ENCODE data around the gene RNF187. TPM values are rescaled to one million over a fixed set of nuclear protein-coding genes. Genes with fewer than 3 reads are reported as not detected.
"Not testable (repeated sequence)": the region's sequence is repeated elsewhere in the genome, so short reads cannot be mapped to it uniquely, and the experiment has no call there.

The RNF187 gene
- total and polyA plus RNA-seq, 2 experiments from 2014 or later = 52.4 to 135 TPM

DNA sequence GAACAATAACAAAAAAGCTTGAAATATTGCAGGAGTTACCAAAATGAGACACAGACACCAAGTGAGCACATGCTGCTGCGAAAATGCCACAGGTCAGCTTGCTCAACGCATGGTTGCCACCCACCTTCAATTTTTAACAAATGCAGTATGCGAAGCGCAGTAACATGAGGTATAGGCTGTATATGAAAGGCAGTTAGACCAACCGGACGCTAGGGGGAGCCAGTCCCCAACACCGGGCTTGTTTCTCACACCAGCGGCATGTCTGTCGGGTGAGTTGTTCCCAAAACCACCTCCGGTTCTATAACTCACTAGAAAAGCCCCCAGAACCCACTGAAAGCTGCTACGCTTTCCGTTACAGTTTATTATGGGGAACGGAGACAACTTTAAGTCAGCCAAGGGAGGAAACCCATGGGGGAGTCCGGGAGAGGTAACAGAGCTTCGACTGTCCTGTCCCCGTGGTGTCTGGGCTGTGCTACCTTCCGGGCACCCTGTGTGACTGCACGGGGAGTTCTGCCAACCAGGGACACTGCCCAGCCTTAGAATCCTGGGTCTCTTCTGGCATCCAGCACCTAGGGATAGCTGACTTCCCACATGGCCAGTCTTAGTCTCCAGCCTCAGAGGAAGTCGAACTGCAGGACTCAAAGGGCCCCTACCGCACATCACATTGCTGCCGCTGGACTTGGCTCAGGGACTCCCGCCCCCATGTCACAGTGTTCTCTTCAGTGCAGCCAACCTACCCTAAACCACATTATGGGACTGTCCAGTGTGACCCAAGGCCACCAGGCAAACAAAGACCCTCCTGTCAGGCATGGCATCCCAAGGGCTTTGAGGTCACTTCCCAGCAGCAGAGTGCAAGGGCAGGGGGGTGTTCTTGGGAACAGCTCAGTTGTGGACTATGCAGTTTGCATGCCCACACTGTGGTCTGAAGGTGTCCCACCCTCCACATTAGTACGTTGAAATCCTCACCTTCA is 14.0 kb downstream of the RNF187 start:
- Histone ChIP-seq H3K4me1 (ENCODE audit: insufficient read depth) (no peaks in the 10 kb centered on the region), H3K4me2 (peak overlapping the region; percentile 66), H3K27ac (no peak overlapping the region), H3K9me2 (replicated peaks; ENCODE audit: insufficient read depth) (no peaks in the 10 kb centered on the region), H3K4me3 (no peak overlapping the region), H3K27me3 (no peaks in the 10 kb centered on the region), H3K79me2 (no peaks in the 10 kb centered on the region), H2AFZ (peak overlapping the region; percentile 5), H3K36me3 (replicated peaks; ENCODE audit: insufficient read depth, low read depth) (no peaks in the 10 kb centered on the region), H3K9me3 (ENCODE audit: low read depth) (no peaks in the 10 kb centered on the region), H4K20me1 (ENCODE audit: insufficient read depth, poor library complexity, severe bottlenecking) (no peaks in the 10 kb centered on the region)
- no peak for TF ChIP-seq EZH2 (IDR thresholded peaks at IDR 0.05; ENCODE audit: borderline replicate concordance)
- TF ChIP-seq, protein P1, sequence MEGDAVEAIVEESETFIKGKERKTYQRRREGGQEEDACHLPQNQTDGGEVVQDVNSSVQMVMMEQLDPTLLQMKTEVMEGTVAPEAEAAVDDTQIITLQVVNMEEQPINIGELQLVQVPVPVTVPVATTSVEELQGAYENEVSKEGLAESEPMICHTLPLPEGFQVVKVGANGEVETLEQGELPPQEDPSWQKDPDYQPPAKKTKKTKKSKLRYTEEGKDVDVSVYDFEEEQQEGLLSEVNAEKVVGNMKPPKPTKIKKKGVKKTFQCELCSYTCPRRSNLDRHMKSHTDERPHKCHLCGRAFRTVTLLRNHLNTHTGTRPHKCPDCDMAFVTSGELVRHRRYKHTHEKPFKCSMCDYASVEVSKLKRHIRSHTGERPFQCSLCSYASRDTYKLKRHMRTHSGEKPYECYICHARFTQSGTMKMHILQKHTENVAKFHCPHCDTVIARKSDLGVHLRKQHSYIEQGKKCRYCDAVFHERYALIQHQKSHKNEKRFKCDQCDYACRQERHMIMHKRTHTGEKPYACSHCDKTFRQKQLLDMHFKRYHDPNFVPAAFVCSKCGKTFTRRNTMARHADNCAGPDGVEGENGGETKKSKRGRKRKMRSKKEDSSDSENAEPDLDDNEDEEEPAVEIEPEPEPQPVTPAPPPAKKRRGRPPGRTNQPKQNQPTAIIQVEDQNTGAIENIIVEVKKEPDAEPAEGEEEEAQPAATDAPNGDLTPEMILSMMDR (IDR thresholded peaks at IDR 0.05; ENCODE audit: poor library complexity) = peak; percentile 94
- 38% methylated on average over 23 of the region's 23 CpGs for WGBS (ENCODE audit: low lambda C conversion rate, missing lambda C conversion rate)
- peak; percentile 88 for DNase-seq (ENCODE audit: low spot score)

DNA sequence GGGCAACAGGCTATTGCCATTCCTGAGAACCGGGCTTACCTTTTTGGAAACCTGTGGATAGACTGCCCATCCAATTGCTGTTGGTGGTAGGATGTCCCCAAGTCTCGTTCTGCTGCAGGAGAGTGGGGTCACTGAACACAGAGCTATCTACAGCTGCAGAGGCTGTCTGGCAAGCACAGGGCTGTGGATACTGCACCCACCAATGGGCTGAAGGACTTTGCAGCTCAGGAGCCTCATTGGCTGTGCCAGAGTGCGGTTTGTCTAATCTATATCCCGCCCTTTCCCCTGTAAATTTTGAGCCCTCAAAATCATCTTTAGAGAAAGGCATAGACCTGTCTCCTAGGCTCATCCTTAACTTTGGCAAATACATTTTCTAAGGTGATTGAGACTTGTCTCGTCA is 15.3 kb downstream of the RNF187 start:
- H3K27me3 ChIP-seq = no peaks in the 10 kb centered on the region
- no peak overlapping the region for H3K4me2 ChIP-seq
- no peak for DNase-seq (ENCODE audit: low spot score)
- WGBS (ENCODE audit: low lambda C conversion rate, missing lambda C conversion rate) = 81% methylated on average over 5 of the region's 5 CpGs
- H3K36me3 ChIP-seq (replicated peaks; ENCODE audit: insufficient read depth, low read depth) = no peaks in the 10 kb centered on the region
- no peaks in the 10 kb centered on the region for H4K20me1 ChIP-seq (ENCODE audit: insufficient read depth, poor library complexity, severe bottlenecking)
- TF ChIP-seq EZH2phosphoT487 (IDR thresholded peaks at IDR 0.05; ENCODE audit: low read depth, severe bottlenecking, unreplicated experiment) (no peak), EZH2 (IDR thresholded peaks at IDR 0.05; ENCODE audit: borderline replicate concordance) (no peak)
- TF ChIP-seq, protein P1 (IDR thresholded peaks at IDR 0.05; ENCODE audit: poor library complexity) = no peak
- H3K27ac ChIP-seq = no peak overlapping the region
- no peak overlapping the region for H3K4me3 ChIP-seq
- no peaks in the 10 kb centered on the region for H3K79me2 ChIP-seq
- H3K9me2 ChIP-seq (replicated peaks; ENCODE audit: insufficient read depth) = no peaks in the 10 kb centered on the region
- no peaks in the 10 kb centered on the region for H3K9me3 ChIP-seq (ENCODE audit: low read depth)
- H3K4me1 ChIP-seq (ENCODE audit: insufficient read depth) = no peaks in the 10 kb centered on the region
- no peak overlapping the region for H2AFZ ChIP-seq

- not testable (repeated sequence) for H3K9me3 ChIP-seq (ENCODE audit: low read depth); H2AFZ ChIP-seq; H3K27ac ChIP-seq; H3K36me3 ChIP-seq (replicated peaks; ENCODE audit: insufficient read depth, low read depth); H3K9me2 ChIP-seq (replicated peaks; ENCODE audit: insufficient read depth); H4K20me1 ChIP-seq (ENCODE audit: insufficient read depth, poor library complexity, severe bottlenecking); H3K4me3 ChIP-seq; H3K4me2 ChIP-seq; H3K4me1 ChIP-seq (ENCODE audit: insufficient read depth); H3K79me2 ChIP-seq; DNase-seq (ENCODE audit: low spot score)
- 55% methylated on average over 11 of the region's 11 CpGs for WGBS (ENCODE audit: low lambda C conversion rate, missing lambda C conversion rate)
- peaks cover 13% of the 10 kb centered on the region for H3K27me3 ChIP-seq
These were observed 18.8 kb downstream of the RNF187 start for GRCh38 chr1:228505944-228506343.

DNA sequence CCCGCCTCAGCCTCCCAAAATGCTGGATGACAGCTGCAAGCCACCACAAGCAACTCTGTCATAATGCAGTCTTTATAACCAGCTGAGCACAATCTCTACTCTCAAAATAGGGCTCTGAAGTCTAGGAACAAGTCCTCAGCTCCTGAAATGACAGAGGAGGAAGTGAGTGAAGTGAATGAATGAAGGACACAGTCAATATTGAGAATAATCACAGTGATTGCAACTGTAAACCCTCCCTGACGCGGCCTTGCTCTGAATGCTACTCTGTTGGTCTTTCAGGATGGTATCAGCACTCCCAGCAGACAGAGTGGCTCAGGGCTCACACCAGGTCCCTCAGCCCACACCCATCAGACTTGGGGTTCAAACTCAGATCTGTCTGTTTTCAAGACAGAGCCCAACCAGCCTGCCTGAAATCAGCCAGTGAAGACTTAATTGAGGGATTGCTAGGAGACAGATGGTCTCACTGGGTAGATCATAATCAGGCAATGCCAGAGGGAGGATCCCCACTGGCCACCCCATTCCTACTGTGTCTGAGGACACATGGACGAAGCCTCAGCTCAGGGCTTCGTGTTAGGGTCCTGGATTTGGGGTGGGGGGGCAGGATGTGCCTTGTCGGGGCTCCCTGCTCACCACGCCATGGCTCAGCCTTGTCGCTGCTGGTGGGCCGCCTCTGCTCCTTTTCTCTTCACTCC is 20.9 kb downstream of the RNF187 start:
- no peak for TF ChIP-seq EZH2 (IDR thresholded peaks at IDR 0.05; ENCODE audit: borderline replicate concordance)
- TF ChIP-seq, protein P1 (IDR thresholded peaks at IDR 0.05; ENCODE audit: poor library complexity) = no peak
- TF ChIP-seq EZH2phosphoT487 (IDR thresholded peaks at IDR 0.05; ENCODE audit: low read depth, severe bottlenecking, unreplicated experiment) = no peak
- no peaks in the 10 kb centered on the region for H4K20me1 ChIP-seq (ENCODE audit: insufficient read depth, poor library complexity, severe bottlenecking)
- H3K4me3 ChIP-seq = no peak overlapping the region
- no peaks in the 10 kb centered on the region for H3K9me2 ChIP-seq (replicated peaks; ENCODE audit: insufficient read depth)
- H2AFZ ChIP-seq = no peak overlapping the region
- no peak for DNase-seq (ENCODE audit: low spot score)
- H3K9me3 ChIP-seq (ENCODE audit: low read depth) = no peaks in the 10 kb centered on the region
- 74% methylated on average over 9 of the region's 9 CpGs for WGBS (ENCODE audit: low lambda C conversion rate, missing lambda C conversion rate)
- peaks cover 14% of the 10 kb centered on the region for H3K27me3 ChIP-seq
- H3K27ac ChIP-seq = no peak overlapping the region
- H3K79me2 ChIP-seq = no peaks in the 10 kb centered on the region
- no peak overlapping the region for H3K4me2 ChIP-seq
- H3K36me3 ChIP-seq (replicated peaks; ENCODE audit: insufficient read depth, low read depth) = no peaks in the 10 kb centered on the region
- no peaks in the 10 kb centered on the region for H3K4me1 ChIP-seq (ENCODE audit: insufficient read depth)

All from hepatocyte (in vitro differentiated cells).